Measurements from ENCODE around the gene AGBL4.

AGBL4 gene

GRCh38 chr1:49448200-49448599 lies 575.6 kb downstream of the AGBL4 start:
- Histone ChIP-seq H3K79me2 (ENCODE audit: control insufficient read depth, insufficient read depth, low read length, unreplicated experiment) (no peaks in the 10 kb centered on the region), H3K4me1 (ENCODE audit: control insufficient read depth, insufficient read depth, low read length, unreplicated experiment) (no peaks in the 10 kb centered on the region), H3K36me3 (ENCODE audit: insufficient read depth, low read length) (no peaks in the 10 kb centered on the region), H2AFZ (ENCODE audit: low read length, unreplicated experiment) (no peak overlapping the region), H3K4me3 (ENCODE audit: low read depth, low read length) (no peak overlapping the region), H3K27me3 (ENCODE audit: insufficient read depth, low read length) (no peaks in the 10 kb centered on the region), H3K27ac (ENCODE audit: low read depth, low read length) (no peak overlapping the region)

- no peaks in the 10 kb centered on the region for H3K27me3 ChIP-seq (ENCODE audit: insufficient read depth, low read length)
- H3K27ac ChIP-seq (ENCODE audit: low read depth, low read length) = no peak overlapping the region
- H3K4me1 ChIP-seq (ENCODE audit: control insufficient read depth, insufficient read depth, low read length, unreplicated experiment) = no peaks in the 10 kb centered on the region
- H3K4me3 ChIP-seq (ENCODE audit: low read depth, low read length) = no peak overlapping the region
- H3K36me3 ChIP-seq (ENCODE audit: insufficient read depth, low read length) = no peaks in the 10 kb centered on the region
- H2AFZ ChIP-seq (ENCODE audit: low read length, unreplicated experiment) = no peak overlapping the region
- H3K79me2 ChIP-seq (ENCODE audit: control insufficient read depth, insufficient read depth, low read length, unreplicated experiment) = no peaks in the 10 kb centered on the region
These were observed 586.9 kb downstream of the AGBL4 start for GRCh38 chr1:49436865-49437264.

GRCh38 chr1:49435291-49435690 lies 588.5 kb downstream of the AGBL4 start:
- Histone ChIP-seq H3K27me3 (ENCODE audit: insufficient read depth, low read length) (no peaks in the 10 kb centered on the region), H2AFZ (ENCODE audit: low read length, unreplicated experiment) (no peak overlapping the region), H3K4me3 (ENCODE audit: low read depth, low read length) (no peak overlapping the region), H3K4me1 (ENCODE audit: control insufficient read depth, insufficient read depth, low read length, unreplicated experiment) (no peaks in the 10 kb centered on the region), H3K79me2 (ENCODE audit: control insufficient read depth, insufficient read depth, low read length, unreplicated experiment) (no peaks in the 10 kb centered on the region), H3K36me3 (ENCODE audit: insufficient read depth, low read length) (no peaks in the 10 kb centered on the region), H3K27ac (ENCODE audit: low read depth, low read length) (no peak overlapping the region)

GRCh38 chr1:49424782-49425181 lies 599.0 kb downstream of the AGBL4 start:
- H3K27me3 ChIP-seq (ENCODE audit: insufficient read depth, low read length) = no peaks in the 10 kb centered on the region
- no peaks in the 10 kb centered on the region for H3K4me1 ChIP-seq (ENCODE audit: control insufficient read depth, insufficient read depth, low read length, unreplicated experiment)
- H3K36me3 ChIP-seq (ENCODE audit: insufficient read depth, low read length) = no peaks in the 10 kb centered on the region
- H2AFZ ChIP-seq (ENCODE audit: low read length, unreplicated experiment) = no peak overlapping the region
- H3K27ac ChIP-seq (ENCODE audit: low read depth, low read length) = no peak overlapping the region
- no peak overlapping the region for H3K4me3 ChIP-seq (ENCODE audit: low read depth, low read length)
- no peaks in the 10 kb centered on the region for H3K79me2 ChIP-seq (ENCODE audit: control insufficient read depth, insufficient read depth, low read length, unreplicated experiment)

GRCh38 chr1:49416758-49417157 lies 607.0 kb downstream of the AGBL4 start:
- Histone ChIP-seq H3K79me2 (ENCODE audit: control insufficient read depth, insufficient read depth, low read length, unreplicated experiment) (no peaks in the 10 kb centered on the region), H3K4me3 (ENCODE audit: low read depth, low read length) (no peak overlapping the region), H3K27me3 (ENCODE audit: insufficient read depth, low read length) (no peaks in the 10 kb centered on the region), H3K36me3 (ENCODE audit: insufficient read depth, low read length) (no peaks in the 10 kb centered on the region), H3K27ac (ENCODE audit: low read depth, low read length) (no peak overlapping the region), H2AFZ (ENCODE audit: low read length, unreplicated experiment) (no peak overlapping the region), H3K4me1 (ENCODE audit: control insufficient read depth, insufficient read depth, low read length, unreplicated experiment) (no peaks in the 10 kb centered on the region)

GRCh38 chr1:49408346-49408745 lies 615.4 kb downstream of the AGBL4 start:
- Histone ChIP-seq H3K4me3 (ENCODE audit: low read depth, low read length) (no peak overlapping the region), H3K27me3 (ENCODE audit: insufficient read depth, low read length) (no peaks in the 10 kb centered on the region), H3K79me2 (ENCODE audit: control insufficient read depth, insufficient read depth, low read length, unreplicated experiment) (no peaks in the 10 kb centered on the region), H3K27ac (ENCODE audit: low read depth, low read length) (no peak overlapping the region), H3K36me3 (ENCODE audit: insufficient read depth, low read length) (no peaks in the 10 kb centered on the region), H3K4me1 (ENCODE audit: control insufficient read depth, insufficient read depth, low read length, unreplicated experiment) (no peaks in the 10 kb centered on the region), H2AFZ (ENCODE audit: low read length, unreplicated experiment) (no peak overlapping the region)

- no peaks in the 10 kb centered on the region for H3K79me2 ChIP-seq (ENCODE audit: control insufficient read depth, insufficient read depth, low read length, unreplicated experiment)
- H3K4me1 ChIP-seq (ENCODE audit: control insufficient read depth, insufficient read depth, low read length, unreplicated experiment) = no peaks in the 10 kb centered on the region
- H3K36me3 ChIP-seq (ENCODE audit: insufficient read depth, low read length) = no peaks in the 10 kb centered on the region
- H3K4me3 ChIP-seq (ENCODE audit: low read depth, low read length) = no peak overlapping the region
- H3K27ac ChIP-seq (ENCODE audit: low read depth, low read length) = no peak overlapping the region
- H2AFZ ChIP-seq (ENCODE audit: low read length, unreplicated experiment) = no peak overlapping the region
- no peaks in the 10 kb centered on the region for H3K27me3 ChIP-seq (ENCODE audit: insufficient read depth, low read length)
These were observed 626.7 kb downstream of the AGBL4 start for GRCh38 chr1:49397086-49397485.

- Histone ChIP-seq H3K4me1 (ENCODE audit: control insufficient read depth, insufficient read depth, low read length, unreplicated experiment) (no peaks in the 10 kb centered on the region), H3K79me2 (ENCODE audit: control insufficient read depth, insufficient read depth, low read length, unreplicated experiment) (no peaks in the 10 kb centered on the region), H3K27me3 (ENCODE audit: insufficient read depth, low read length) (no peaks in the 10 kb centered on the region), H3K4me3 (ENCODE audit: low read depth, low read length) (no peak overlapping the region), H3K27ac (ENCODE audit: low read depth, low read length) (no peak overlapping the region), H3K36me3 (ENCODE audit: insufficient read depth, low read length) (no peaks in the 10 kb centered on the region), H2AFZ (ENCODE audit: low read length, unreplicated experiment) (no peak overlapping the region)
These were observed 629.6 kb downstream of the AGBL4 start for GRCh38 chr1:49394200-49394599.

GRCh38 chr1:49389699-49390098 lies 634.1 kb downstream of the AGBL4 start:
- Histone ChIP-seq H3K27ac (ENCODE audit: low read depth, low read length) (no peak overlapping the region), H3K4me3 (ENCODE audit: low read depth, low read length) (no peak overlapping the region), H3K79me2 (ENCODE audit: control insufficient read depth, insufficient read depth, low read length, unreplicated experiment) (no peaks in the 10 kb centered on the region), H3K36me3 (ENCODE audit: insufficient read depth, low read length) (no peaks in the 10 kb centered on the region), H2AFZ (ENCODE audit: low read length, unreplicated experiment) (no peak overlapping the region), H3K27me3 (ENCODE audit: insufficient read depth, low read length) (no peaks in the 10 kb centered on the region), H3K4me1 (ENCODE audit: control insufficient read depth, insufficient read depth, low read length, unreplicated experiment) (no peaks in the 10 kb centered on the region)

GRCh38 chr1:49364676-49365075 lies 659.1 kb downstream of the AGBL4 start:
- H3K36me3 ChIP-seq (ENCODE audit: insufficient read depth, low read length) = no peaks in the 10 kb centered on the region
- H3K4me1 ChIP-seq (ENCODE audit: control insufficient read depth, insufficient read depth, low read length, unreplicated experiment) = no peaks in the 10 kb centered on the region
- no peak overlapping the region for H3K27ac ChIP-seq (ENCODE audit: low read depth, low read length)
- H2AFZ ChIP-seq (ENCODE audit: low read length, unreplicated experiment) = no peak overlapping the region
- H3K79me2 ChIP-seq (ENCODE audit: control insufficient read depth, insufficient read depth, low read length, unreplicated experiment) = no peaks in the 10 kb centered on the region
- H3K4me3 ChIP-seq (ENCODE audit: low read depth, low read length) = no peak overlapping the region
- H3K27me3 ChIP-seq (ENCODE audit: insufficient read depth, low read length) = no peaks in the 10 kb centered on the region

- Histone ChIP-seq H3K79me2 (ENCODE audit: control insufficient read depth, insufficient read depth, low read length, unreplicated experiment) (no peaks in the 10 kb centered on the region), H3K27ac (ENCODE audit: low read depth, low read length) (no peak overlapping the region), H2AFZ (ENCODE audit: low read length, unreplicated experiment) (no peak overlapping the region), H3K4me1 (ENCODE audit: control insufficient read depth, insufficient read depth, low read length, unreplicated experiment) (no peaks in the 10 kb centered on the region), H3K36me3 (ENCODE audit: insufficient read depth, low read length) (no peaks in the 10 kb centered on the region), H3K4me3 (ENCODE audit: low read depth, low read length) (no peak overlapping the region), H3K27me3 (ENCODE audit: insufficient read depth, low read length) (no peaks in the 10 kb centered on the region)
These were observed 660.1 kb downstream of the AGBL4 start for GRCh38 chr1:49363628-49364027.

Measured in ACC112 (cell line).